ENCODE data around the gene SLC31A2. TPM values are rescaled to one million over a fixed set of nuclear protein-coding genes. Genes with fewer than 3 reads are reported as not detected.

The SLC31A2 gene
- polyA plus RNA-seq, 3 donors: 82.9 to 247 (median 188) TPM

DNA sequence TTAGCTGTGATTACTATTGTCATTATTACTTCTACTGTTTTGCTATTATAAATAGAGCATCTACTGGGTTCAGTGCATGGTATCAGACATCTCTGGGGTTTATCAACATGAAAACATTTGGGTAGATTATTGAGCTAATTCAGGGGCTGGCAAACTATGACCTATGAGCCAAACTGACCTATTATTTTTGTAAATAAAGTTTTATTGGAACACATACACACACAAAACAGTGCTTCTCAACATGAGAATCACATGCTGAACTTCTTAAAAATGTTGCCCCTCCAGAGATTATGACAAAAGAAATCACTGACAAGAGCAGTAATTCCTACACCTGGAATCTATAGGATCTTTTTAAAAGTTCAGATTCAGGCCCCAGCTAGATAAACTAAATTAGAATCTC, 30.4 kb downstream of the SLC31A2 start:
- H3K4me1 Mint-ChIP-seq: peaks cover 37% of the 10 kb centered on the region
- H3K27ac Mint-ChIP-seq: peak overlapping the region in 3 of 7 donors; percentile 16 to 46 (median 29)
- DNase-seq: no peak
- intact Hi-C loops (cut with micrococcal nuclease): no loop called here
- no peaks in the 10 kb centered on the region for H3K9me3 ChIP-seq (replicated peaks in 1 of 2; ENCODE audit: control insufficient read depth in 1 of 2, insufficient read depth in 1 of 2, low read length in 2 of 2)
- H3K4me3 ChIP-seq (replicated peaks in 1 of 3; ENCODE audit: low read depth in 2 of 3, low read length in 3 of 3): no peak overlapping the region
- peak overlapping the region in 1 of 2 donors; percentile 54 for H3K27ac ChIP-seq (ENCODE audit: low read depth in 1 of 2, low read length in 2 of 2)
- no peaks in the 10 kb centered on the region for H3K27me3 Mint-ChIP-seq (ENCODE audit: low read depth in 3 of 3)
- H3K9me3 Mint-ChIP-seq: peaks cover 0 to 7% (median 0%) of the 10 kb centered on the region in 7 donors
- H3K36me3 ChIP-seq (replicated peaks in 1 of 2; ENCODE audit: control insufficient read depth in 1 of 2, insufficient read depth in 2 of 2, low read length in 2 of 2): peaks cover 98 to 100% of the 10 kb centered on the region in 2 donors
- H3K4me1 ChIP-seq (ENCODE audit: control insufficient read depth in 1 of 2, insufficient read depth in 2 of 2, low read length in 2 of 2): peaks cover 7 to 9% of the 10 kb centered on the region in 2 donors
- H3K79me2 ChIP-seq (ENCODE audit: insufficient read depth, low read length): peaks cover 60% of the 10 kb centered on the region
- H2AFZ ChIP-seq (ENCODE audit: insufficient read depth, low read depth, low read length, poor library complexity, severe bottlenecking): no peak overlapping the region
- peaks cover 62% of the 10 kb centered on the region for H4K20me1 ChIP-seq (ENCODE audit: insufficient read depth, low read length)
- no peak overlapping the region for H3K4me3 Mint-ChIP-seq
- no peak overlapping the region for H3K4me2 ChIP-seq (replicated peaks; ENCODE audit: extremely low read depth, low read length, poor library complexity, severe bottlenecking)
- TF ChIP-seq, protein P1, sequence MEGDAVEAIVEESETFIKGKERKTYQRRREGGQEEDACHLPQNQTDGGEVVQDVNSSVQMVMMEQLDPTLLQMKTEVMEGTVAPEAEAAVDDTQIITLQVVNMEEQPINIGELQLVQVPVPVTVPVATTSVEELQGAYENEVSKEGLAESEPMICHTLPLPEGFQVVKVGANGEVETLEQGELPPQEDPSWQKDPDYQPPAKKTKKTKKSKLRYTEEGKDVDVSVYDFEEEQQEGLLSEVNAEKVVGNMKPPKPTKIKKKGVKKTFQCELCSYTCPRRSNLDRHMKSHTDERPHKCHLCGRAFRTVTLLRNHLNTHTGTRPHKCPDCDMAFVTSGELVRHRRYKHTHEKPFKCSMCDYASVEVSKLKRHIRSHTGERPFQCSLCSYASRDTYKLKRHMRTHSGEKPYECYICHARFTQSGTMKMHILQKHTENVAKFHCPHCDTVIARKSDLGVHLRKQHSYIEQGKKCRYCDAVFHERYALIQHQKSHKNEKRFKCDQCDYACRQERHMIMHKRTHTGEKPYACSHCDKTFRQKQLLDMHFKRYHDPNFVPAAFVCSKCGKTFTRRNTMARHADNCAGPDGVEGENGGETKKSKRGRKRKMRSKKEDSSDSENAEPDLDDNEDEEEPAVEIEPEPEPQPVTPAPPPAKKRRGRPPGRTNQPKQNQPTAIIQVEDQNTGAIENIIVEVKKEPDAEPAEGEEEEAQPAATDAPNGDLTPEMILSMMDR (IDR thresholded peaks at IDR 0.05): no peak
- no peaks in the 10 kb centered on the region for H3K27me3 ChIP-seq (ENCODE audit: control insufficient read depth in 2 of 2, insufficient read depth in 2 of 2, low read length in 2 of 2)
- H3K9ac ChIP-seq (ENCODE audit: insufficient read depth, low read length, poor library complexity, severe bottlenecking): no peak overlapping the region
- peaks cover 91 to 97% of the 10 kb centered on the region in 2 donors for H3K36me3 Mint-ChIP-seq

DNA sequence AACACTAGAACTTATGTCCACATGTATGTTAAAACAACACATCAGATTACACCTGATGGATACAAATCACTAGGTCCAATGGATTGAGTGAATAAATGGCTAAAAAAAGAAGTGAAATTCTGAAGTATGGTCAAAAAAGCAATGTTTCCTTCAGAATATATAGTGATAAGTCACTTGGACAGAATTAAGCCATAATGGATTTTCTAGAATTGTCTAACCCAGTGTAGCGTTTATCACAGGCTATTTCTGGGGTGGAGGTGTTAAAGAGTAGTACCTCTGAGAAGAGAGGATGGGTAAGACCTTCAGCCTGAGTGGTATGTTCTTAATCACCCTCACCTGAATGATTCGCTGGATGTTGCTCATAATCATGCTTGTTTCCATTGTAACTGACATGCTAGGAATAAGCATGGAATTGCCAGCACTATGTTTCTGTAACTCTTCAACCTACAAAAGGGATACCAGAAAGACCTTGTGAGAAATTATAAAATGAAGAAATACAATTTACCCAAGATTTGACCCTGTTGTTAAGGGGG, 33.2 kb downstream of the SLC31A2 start:
- Mint-ChIP-seq H3K27ac (peak overlapping the region in 1 of 7 donors; percentile 69), H3K4me1 (peaks cover 45% of the 10 kb centered on the region), H3K9me3 (no peaks in the 10 kb centered on the region), H3K4me3 (no peak overlapping the region), H3K27me3 (ENCODE audit: low read depth in 3 of 3) (no peaks in the 10 kb centered on the region), H3K36me3 (peaks cover 82 to 84% of the 10 kb centered on the region in 2 donors)
- DNase-seq: no peak
- WGBS (ENCODE audit: insufficient coverage): no CpG with 5 or more reads among the region's 2 CpGs
- no peak overlapping the region for H3K4me2 ChIP-seq (replicated peaks; ENCODE audit: extremely low read depth, low read length, poor library complexity, severe bottlenecking)
- H3K36me3 ChIP-seq (replicated peaks in 1 of 2; ENCODE audit: control insufficient read depth in 1 of 2, insufficient read depth in 2 of 2, low read length in 2 of 2): peaks cover 81 to 83% of the 10 kb centered on the region in 2 donors
- H3K9me3 ChIP-seq (replicated peaks in 1 of 2; ENCODE audit: control insufficient read depth in 1 of 2, insufficient read depth in 1 of 2, low read length in 2 of 2): no peaks in the 10 kb centered on the region
- H3K27ac ChIP-seq (ENCODE audit: low read depth in 1 of 2, low read length in 2 of 2): peak overlapping the region in 1 of 2 donors; percentile 92
- no peak overlapping the region for H2AFZ ChIP-seq (ENCODE audit: insufficient read depth, low read depth, low read length, poor library complexity, severe bottlenecking)
- H3K27me3 ChIP-seq (ENCODE audit: control insufficient read depth in 2 of 2, insufficient read depth in 2 of 2, low read length in 2 of 2): no peaks in the 10 kb centered on the region
- TF ChIP-seq, protein P1 (IDR thresholded peaks at IDR 0.05): no peak
- intact Hi-C loops (cut with micrococcal nuclease): no loop called here
- peaks cover 67% of the 10 kb centered on the region for H3K79me2 ChIP-seq (ENCODE audit: insufficient read depth, low read length)
- peaks cover 33% of the 10 kb centered on the region for H4K20me1 ChIP-seq (ENCODE audit: insufficient read depth, low read length)
- H3K4me1 ChIP-seq (ENCODE audit: control insufficient read depth in 1 of 2, insufficient read depth in 2 of 2, low read length in 2 of 2): peaks cover 30 to 34% of the 10 kb centered on the region in 2 donors
- no peak overlapping the region for H3K4me3 ChIP-seq (replicated peaks in 1 of 3; ENCODE audit: low read depth in 2 of 3, low read length in 3 of 3)
- no peak overlapping the region for H3K9ac ChIP-seq (ENCODE audit: insufficient read depth, low read length, poor library complexity, severe bottlenecking)

All from CD14-positive monocyte (primary cell).